AG10803 (cell line): ENCODE data around the gene ZNF491.

Experiments used
- DNase-seq: peaks from one replicate; pipeline ENCODE4 v3.0.0; 2010; ENCODE audit warnings: low read depth
- H3K4me3 ChIP-seq: 2 replicates; pipeline ENCODE4 v1.5.1; 2011; ENCODE audit warnings: mild to moderate bottlenecking, low read length, control low read depth
- CTCF ChIP-seq: conservative IDR thresholded peaks from 2 replicates; pipeline ENCODE4 v1.5.1; 2011; ENCODE audit warnings: mild to moderate bottlenecking, low read length, control low read depth, inconsistent platforms

Gene ZNF491

DNA sequence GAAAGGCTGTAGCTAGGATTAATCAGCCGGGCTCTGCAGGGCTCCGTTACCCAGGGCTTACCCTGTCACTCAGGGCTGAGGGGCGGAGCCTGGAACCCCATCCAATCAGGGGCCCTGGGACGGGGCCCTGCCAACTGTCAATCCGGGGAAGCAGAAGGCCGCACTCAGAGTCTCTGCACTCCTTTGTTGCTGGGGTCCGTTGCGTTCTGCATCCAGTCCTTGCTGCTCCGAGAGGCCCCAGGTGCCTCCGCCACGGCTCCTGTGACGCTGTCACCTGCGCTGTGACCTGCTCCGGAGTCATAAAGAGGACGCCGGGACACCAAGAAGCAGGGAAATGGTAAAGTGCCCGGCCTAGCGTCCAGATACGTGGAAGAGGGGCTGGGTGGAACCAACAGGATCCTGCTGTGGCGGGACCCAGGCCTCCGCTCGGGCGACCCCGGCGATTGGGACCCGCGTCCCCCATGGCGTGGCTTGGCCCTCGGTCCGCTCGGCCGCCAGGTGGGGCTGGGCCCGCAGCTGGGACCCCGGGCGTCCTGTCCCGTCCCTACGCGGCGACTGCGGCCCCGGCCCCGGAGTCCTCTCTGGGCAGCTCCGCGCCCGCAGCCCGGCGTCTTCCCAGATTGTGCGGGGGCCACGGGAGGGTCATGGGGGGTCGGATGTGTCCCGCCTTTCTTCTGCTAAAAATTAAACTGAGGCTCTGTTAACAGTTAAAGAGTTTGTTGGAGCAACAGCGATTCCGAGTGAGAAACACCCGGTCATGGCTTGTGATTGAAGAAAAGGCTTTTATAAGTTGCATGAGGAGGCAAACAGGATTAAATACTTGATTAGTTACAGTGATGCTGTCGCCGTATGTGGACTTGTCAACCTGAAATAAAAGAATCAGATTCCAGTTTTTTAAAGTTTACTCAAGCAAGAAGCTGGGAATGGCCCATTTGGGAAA is at the start of gene ZNF491:
Gene ZNF491 (plus strand): TSS at position 133 of the 940 bp plus-strand sequence. CDS start 7,431 bp downstream, outside the sequence.
- H3K4me3 ChIP-seq = peak within 1 kb of the TSS; percentile 84
- DNase-seq = peak; percentile 80
- TF ChIP-seq CTCF = no peak

- no peak for TF ChIP-seq CTCF
- H3K4me3 ChIP-seq = no peak overlapping the region
These were observed 48.6 kb upstream of the ZNF491 start for GRCh38 chr19:11749751-11750150.

DNA sequence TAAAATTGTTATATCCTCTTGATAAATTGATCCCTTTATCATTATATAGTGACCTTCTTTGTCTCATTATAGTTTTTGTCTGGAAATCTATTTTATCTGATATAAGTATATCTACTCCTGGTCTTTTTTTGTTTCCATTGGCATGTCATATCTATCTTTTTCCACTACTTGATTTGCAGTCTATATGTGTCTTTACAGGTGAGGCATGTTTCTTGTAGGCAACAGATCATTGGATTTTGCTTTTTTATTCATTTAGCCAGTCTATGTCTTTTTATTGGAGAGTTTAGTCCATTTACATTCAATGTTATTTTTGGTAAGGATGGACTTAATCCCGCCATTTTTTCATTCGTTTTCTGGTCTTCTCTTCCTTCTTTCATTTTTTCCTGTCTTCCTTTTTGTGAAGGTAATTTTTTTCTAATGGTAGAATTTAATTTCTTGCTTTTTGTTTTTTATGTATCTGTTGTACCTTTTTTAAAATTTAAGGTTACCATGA is 46.0 kb upstream of the ZNF491 start:
- TF ChIP-seq CTCF = no peak
- DNase-seq = no peak
- H3K4me3 ChIP-seq = no peak overlapping the region

More at GRCh38 chr19:11749751-11750150, 48.6 kb upstream of the ZNF491 start:
- no peak for DNase-seq

DNA sequence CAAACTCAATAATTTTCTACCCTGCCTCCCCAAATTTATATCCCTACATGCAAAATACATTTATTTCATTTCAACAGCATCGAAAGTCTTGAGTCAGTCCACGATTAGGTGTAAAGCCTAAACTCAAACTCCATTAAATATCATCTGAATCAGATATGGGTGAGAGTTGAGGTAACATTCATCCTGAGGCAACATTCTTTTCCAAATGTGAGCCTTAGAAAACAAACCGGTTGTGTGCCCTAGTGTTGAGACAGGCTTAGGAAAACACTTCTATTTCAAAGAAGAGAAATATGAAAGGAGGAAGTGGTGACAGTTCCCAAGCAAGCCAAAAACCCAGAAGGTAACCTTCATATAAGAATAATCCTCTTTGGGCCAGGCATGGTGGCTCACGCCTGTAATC is 43.7 kb upstream of the ZNF491 start:
- no peak overlapping the region for H3K4me3 ChIP-seq
- DNase-seq = no peak
- no peak for TF ChIP-seq CTCF

DNA sequence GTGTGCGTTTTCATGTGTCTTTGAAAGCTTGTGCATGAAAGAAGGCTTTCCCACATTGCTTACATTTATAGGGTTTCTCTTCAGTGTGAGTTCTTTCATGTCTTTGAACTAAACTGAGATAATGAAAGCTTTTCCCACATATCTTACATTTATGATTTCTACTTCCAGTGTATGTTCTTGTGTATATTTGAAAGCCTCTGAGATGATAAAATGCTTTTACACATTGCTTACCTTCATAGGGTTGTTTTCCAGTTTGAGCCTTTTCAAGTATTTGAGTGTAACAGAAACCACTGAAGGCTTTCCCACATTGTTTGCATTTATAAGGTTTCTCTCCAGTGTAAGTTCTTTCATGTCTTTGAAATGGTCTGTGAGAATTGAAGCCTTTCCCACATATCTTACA is 41.4 kb upstream of the ZNF491 start:
- DNase-seq = no peak
- no peak overlapping the region for H3K4me3 ChIP-seq

DNA sequence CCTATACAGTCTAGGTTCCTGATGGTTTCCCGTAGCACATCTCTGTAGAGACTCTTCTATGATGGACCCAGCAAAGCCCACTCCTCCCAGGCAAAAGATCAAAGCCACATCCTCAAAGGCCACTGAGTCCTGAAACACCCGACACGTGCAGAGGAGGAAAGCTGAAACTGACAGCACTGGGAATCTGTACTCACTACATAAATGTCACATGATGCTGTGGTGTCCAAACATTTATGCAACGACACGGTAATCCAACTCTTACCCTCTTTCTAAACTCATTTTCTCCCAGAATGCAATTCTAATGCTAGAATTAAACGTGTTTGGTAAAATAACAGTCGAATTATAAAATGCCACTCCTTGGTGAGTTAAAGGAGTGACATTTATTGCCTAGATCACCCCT is 38.5 kb upstream of the ZNF491 start:
- DNase-seq = no peak
- TF ChIP-seq CTCF = no peak
- H3K4me3 ChIP-seq = no peak overlapping the region

More for the DNA sequence above, 41.4 kb upstream of the ZNF491 start:
- TF ChIP-seq CTCF = no peak

GRCh38 chr19:11763117-11763516 is 35.2 kb upstream of the ZNF491 start:
- no peak for DNase-seq
- no peak for TF ChIP-seq CTCF
- H3K4me3 ChIP-seq = no peak overlapping the region
